Stimulated activated naive CD8-positive, alpha-beta T cell treated with anti-CD3 and anti-CD28 coated beads, Interleukin-15, Interleukin-2, amounts not matched to agents 100 ng/mL and 50 ng/mL, for 24 hours (primary cell): ENCODE data around the gene ASB11.
"Not testable (repeated sequence)": the region's sequence is repeated elsewhere in the genome, so short reads cannot be mapped to it uniquely, and the experiment has no call there.

ENCODE experiments used
- H3K27ac Mint-ChIP-seq: one replicate; pipeline ENCODE4 v1.8.0; 2021; ENCODE audit warnings: mild to moderate bottlenecking, mixed read lengths
- H3K27me3 Mint-ChIP-seq: one replicate; pipeline ENCODE4 v1.8.0; 2021; ENCODE audit warnings: mixed read lengths
- H3K36me3 Mint-ChIP-seq: one replicate; pipeline ENCODE4 v1.8.0; 2021; ENCODE audit warnings: low read depth, mixed read lengths
- H3K4me1 Mint-ChIP-seq: one replicate; pipeline ENCODE4 v1.8.0; 2021; ENCODE audit warnings: low read depth, mixed read lengths
- H3K4me3 Mint-ChIP-seq: one replicate; pipeline ENCODE4 v1.8.0; 2021; ENCODE audit warnings: mild to moderate bottlenecking, mixed read lengths
- H3K9me3 Mint-ChIP-seq: one replicate; pipeline ENCODE4 v1.8.0; 2021; ENCODE audit warnings: mixed read lengths

The ASB11 gene

DNA sequence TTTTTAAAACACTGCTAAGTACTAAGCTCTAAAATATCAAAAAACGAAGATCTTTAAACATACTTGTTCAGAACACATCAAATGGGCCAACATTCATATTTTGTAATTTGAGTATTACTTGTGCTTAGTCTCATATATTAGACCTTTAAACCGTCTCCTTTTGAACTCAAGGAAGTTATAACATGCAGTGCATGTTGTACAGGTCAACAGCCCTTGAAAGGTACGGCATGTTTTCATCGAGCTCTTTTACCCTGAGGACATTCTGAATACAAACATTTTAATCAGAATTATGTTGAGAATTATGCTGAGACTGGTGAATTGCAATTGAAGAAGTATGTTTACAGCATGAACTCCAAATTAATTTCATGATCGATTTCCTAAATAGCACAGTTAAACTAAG lies 7.0 kb upstream of the ASB11 start:
- Mint-ChIP-seq H3K9me3 (no peaks in the 10 kb centered on the region), H3K36me3 (peaks cover 25% of the 10 kb centered on the region), H3K27me3 (no peaks in the 10 kb centered on the region), H3K4me3 (no peak overlapping the region), H3K4me1 (no peaks in the 10 kb centered on the region), H3K27ac (no peak overlapping the region)

DNA sequence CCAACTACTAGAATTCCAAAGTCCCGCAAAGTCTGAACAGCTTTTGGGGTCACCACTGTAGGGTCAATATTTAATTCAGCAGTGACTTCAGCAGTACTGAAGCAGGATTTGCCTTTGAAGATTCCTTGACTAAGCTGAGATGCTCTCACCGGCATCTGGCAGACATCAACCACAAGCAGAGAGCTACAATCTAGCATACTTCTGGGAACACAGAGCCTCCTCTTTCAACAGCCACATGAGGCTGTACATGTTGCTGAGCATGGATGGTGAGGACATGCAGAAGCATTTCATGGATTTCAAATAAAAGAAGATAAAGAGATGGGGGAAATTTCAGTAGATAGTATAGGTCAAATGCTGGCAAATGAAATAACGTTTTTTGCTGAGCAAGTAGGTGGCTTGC lies 6.6 kb upstream of the ASB11 start:
- H3K4me1 Mint-ChIP-seq = no peaks in the 10 kb centered on the region
- H3K9me3 Mint-ChIP-seq = no peaks in the 10 kb centered on the region
- peaks cover 23% of the 10 kb centered on the region for H3K36me3 Mint-ChIP-seq
- H3K27ac Mint-ChIP-seq = no peak overlapping the region
- H3K27me3 Mint-ChIP-seq = no peaks in the 10 kb centered on the region
- no peak overlapping the region for H3K4me3 Mint-ChIP-seq

DNA sequence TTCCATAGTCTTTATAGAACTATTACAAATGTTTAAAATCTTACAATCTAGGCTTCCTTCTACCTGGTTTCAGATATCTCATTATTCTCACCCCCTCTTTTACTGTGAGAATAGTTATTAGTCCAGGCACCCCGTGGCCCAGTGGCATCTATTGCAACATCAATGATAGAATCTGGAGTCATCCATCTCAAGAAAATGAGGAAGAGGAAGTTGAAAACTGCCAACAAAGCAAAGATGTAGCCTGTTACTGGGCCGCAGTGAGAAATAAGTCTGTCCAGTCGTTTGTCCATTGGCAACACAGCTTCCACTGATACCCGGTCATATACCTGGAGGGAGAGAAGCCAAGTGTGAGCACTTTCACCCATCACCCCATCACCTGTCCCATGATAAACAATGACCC lies 6.0 kb upstream of the ASB11 start:
- Mint-ChIP-seq H3K9me3 (no peaks in the 10 kb centered on the region), H3K4me1 (no peaks in the 10 kb centered on the region), H3K27ac (no peak overlapping the region), H3K4me3 (no peak overlapping the region), H3K36me3 (peaks cover 23% of the 10 kb centered on the region), H3K27me3 (no peaks in the 10 kb centered on the region)

DNA sequence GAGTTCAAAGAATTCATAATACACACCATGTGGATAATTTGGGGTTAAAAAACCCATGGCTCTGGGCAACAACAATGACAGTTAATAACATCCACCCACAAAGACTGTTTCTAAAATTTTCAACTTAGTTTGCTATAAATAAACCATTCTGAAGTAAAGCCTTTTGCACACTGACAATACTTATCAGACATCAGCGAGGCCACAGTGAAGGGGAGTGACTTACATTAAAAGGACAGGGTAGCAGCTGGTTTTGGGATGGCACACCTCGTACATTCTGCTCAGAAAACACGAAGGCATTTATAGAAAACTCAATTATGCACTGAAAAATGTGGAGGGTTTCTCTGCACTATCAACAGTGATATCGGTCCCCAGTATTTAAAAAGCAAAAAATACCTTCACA lies 4.9 kb upstream of the ASB11 start:
- H3K27me3 Mint-ChIP-seq = no peaks in the 10 kb centered on the region
- no peaks in the 10 kb centered on the region for H3K9me3 Mint-ChIP-seq
- no peaks in the 10 kb centered on the region for H3K4me1 Mint-ChIP-seq
- no peak overlapping the region for H3K27ac Mint-ChIP-seq
- H3K4me3 Mint-ChIP-seq = no peak overlapping the region
- peaks cover 23% of the 10 kb centered on the region for H3K36me3 Mint-ChIP-seq

DNA sequence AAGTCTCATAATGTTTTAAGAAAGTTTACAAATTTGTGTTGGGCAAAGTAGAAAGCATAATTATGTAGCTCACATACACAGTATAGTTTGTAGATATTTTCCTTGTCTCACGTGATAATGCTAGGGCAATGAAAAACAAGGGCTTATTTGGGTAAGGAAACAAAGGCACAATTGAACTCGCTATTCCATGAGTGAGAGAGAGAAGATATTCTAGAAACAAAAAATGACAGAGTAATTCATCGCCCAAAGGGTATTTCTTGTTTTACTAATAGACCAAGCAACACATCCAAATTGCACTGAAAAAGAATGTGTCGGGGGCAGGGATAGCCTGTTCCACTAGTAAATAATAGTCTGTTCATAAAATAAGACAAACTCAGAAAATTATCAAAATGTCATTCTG lies 3.6 kb upstream of the ASB11 start:
- Mint-ChIP-seq H3K36me3 (peaks cover 23% of the 10 kb centered on the region), H3K4me1 (no peaks in the 10 kb centered on the region), H3K27me3 (no peaks in the 10 kb centered on the region), H3K27ac (no peak overlapping the region), H3K4me3 (no peak overlapping the region), H3K9me3 (no peaks in the 10 kb centered on the region)

DNA sequence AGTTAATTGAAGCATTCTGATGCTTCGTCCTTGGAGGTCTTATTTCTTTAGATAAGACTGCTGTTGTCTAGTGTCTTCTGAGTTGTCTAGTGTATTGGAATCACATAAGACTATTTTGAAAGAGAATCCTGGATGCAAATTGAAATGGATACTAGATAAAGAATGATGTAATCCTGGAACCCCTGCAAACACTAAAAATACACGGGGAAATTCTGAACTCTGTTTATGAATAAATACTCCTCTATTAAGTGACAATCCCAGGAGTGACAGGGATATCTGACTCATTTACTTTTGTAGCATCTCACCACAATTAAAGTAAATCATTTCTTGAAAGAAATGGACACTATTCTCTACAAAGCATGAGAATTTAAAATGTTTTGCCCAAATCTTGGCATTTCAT lies 968 bp downstream of the ASB11 start:
- no peak overlapping the region for H3K4me3 Mint-ChIP-seq

DNA sequence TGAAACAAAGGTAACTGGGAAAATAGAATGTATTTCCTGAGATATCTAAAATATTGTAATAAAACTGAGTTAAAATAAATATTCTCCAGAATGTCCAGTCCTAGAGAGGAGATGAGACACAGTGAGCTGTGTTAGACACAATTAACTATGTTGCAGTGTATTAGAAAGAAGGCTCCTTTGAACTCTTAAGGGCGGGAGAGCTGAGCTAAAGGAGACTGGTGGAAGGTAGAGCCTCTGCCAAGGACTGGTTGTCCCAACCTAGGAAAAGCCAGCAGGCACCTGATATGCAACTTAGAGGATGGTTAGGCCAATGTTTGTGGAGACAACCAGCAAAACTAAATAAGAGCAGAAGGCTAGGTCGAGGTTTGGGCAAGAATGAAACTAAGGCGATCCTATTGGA lies 4.3 kb downstream of the ASB11 start:
- Mint-ChIP-seq H3K27ac (no peak overlapping the region), H3K9me3 (no peaks in the 10 kb centered on the region), H3K36me3 (no peaks in the 10 kb centered on the region), H3K4me1 (no peaks in the 10 kb centered on the region), H3K27me3 (no peaks in the 10 kb centered on the region), H3K4me3 (no peak overlapping the region)

More for the DNA sequence above, 968 bp downstream of the ASB11 start:
- Mint-ChIP-seq H3K4me1 (no peaks in the 10 kb centered on the region), H3K27me3 (no peaks in the 10 kb centered on the region), H3K36me3 (peaks cover 6% of the 10 kb centered on the region), H3K27ac (no peak overlapping the region), H3K9me3 (no peaks in the 10 kb centered on the region)

DNA sequence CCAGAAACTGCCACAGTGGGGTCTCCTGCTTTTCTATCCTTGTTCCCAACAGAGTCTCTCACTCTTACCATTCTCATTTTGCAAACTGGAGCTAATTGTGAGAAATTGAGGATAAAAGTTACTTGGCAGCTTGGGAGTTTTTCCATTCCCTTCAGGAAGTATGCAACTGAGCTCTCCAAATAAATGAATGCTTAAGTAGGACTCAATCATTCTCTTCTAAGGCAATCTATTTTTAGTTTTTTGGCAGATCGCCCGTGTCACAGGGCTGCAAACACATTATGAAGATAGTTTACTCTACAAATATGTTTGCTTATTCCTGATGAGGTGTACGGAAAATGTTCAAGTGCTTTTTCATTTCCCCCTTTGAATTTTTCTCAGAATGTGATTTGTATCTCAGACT lies 5.3 kb downstream of the ASB11 start:
- Mint-ChIP-seq H3K4me3 (no peak overlapping the region), H3K9me3 (no peaks in the 10 kb centered on the region), H3K27me3 (no peaks in the 10 kb centered on the region), H3K4me1 (no peaks in the 10 kb centered on the region), H3K27ac (no peak overlapping the region), H3K36me3 (no peaks in the 10 kb centered on the region)

DNA sequence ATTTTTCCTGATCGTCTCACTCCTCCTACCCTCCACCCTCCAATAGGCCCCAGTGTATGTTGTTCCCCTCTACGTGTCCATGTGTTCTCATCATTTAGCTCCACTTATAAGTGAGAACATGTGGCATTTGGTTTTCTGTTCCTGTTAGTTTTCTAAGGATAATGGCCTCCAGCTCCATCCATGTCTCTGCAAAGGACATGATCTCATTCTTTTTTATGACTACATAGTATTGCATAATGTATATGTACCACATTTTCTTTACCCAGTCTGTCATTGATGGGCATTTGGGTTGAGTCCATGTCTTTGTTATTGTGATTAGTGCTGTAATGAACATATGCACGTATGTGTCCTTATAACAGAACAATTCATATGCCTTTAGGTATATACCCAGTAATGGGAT lies 9.5 kb downstream of the ASB11 start:
- not testable (repeated sequence) for H3K27me3 Mint-ChIP-seq, H3K27ac Mint-ChIP-seq, H3K9me3 Mint-ChIP-seq, H3K36me3 Mint-ChIP-seq, H3K4me3 Mint-ChIP-seq, H3K4me1 Mint-ChIP-seq

DNA sequence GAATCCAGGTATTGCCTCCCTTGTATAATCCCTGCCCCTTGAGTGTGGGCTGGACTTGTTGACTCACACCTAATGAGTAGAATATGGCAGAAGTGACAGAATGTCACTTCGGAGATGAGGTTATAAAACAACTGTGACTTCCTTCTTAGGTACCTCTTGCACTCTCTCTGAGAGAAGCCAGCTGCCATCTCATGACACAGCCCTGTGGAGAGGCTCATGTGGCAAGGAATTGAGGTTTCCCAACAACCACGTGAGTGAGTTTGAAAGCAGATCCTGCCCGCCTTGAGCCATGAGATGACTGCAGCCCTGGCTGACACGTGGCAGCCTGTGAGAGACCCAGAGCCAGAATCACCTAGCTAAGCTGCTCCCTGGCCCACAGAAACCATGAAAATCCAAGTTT lies 13.5 kb downstream of the ASB11 start:
- H3K27me3 Mint-ChIP-seq = no peaks in the 10 kb centered on the region
- H3K27ac Mint-ChIP-seq = no peak overlapping the region
- no peaks in the 10 kb centered on the region for H3K9me3 Mint-ChIP-seq
- no peak overlapping the region for H3K4me3 Mint-ChIP-seq
- peaks cover 4% of the 10 kb centered on the region for H3K4me1 Mint-ChIP-seq
- no peaks in the 10 kb centered on the region for H3K36me3 Mint-ChIP-seq

DNA sequence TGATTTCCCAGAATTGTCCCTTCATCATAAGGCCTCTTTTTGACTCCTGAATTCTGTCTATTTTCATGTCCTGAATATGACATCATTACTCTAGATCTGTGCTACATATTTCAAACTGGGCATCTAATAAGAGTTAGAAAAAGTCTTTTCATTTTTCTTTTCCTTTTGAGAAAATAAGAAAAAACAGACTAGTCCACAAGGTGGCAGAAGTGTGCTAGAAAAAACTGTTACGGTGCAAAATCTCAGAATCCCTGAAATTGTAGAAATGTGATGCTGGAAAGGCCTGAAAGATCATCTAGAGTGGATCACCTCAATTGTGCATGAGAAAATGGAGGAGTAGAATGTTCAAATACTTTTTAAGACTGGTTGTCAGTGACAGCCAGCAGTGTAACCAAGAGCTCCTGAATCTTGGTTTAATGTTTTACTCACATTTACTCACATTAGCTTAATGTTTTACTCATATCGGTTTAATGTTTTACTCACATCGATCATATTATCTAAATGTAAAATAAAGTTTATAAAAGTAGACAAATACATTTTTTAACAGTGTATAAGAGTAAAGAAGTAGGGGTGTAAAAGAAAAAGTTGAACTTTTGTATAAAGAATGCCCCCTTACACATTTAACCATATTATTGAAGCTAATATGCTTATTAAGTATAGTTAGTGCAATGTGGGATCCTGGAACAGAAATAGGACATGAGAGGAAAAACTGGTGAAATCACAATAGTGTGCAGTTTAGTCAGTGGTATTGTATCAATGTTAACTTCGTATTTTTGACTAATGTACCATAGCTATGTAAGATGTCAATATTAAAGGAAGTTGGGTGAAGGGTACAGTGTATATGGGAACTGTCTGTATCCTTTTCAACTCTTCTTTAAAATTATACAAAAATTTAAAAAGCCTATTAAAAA lies 15.2 kb downstream of the ASB11 start:
- H3K4me1 Mint-ChIP-seq = peaks cover 4% of the 10 kb centered on the region
- H3K4me3 Mint-ChIP-seq = no peak overlapping the region

DNA sequence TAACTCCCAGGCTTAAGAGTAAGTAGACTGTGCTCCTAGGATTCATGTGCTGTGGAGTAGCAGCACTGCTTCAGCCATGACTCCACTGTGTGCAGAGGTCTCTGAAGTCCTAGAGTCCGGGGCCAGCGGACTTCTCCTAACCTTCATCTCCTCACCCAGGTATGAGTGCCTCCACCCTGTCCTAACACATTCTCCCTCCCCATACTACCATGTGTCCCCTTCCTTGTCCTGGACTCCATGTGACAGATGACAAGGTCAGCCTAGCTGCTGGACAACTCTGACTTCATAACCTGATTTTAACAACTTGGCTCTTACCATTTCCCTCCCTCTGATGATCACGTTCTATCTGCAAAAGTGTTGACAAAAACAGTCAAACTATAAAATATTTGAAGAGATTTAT lies 16.7 kb downstream of the ASB11 start:
- Mint-ChIP-seq H3K27me3 (no peaks in the 10 kb centered on the region), H3K36me3 (no peaks in the 10 kb centered on the region), H3K4me3 (no peak overlapping the region), H3K27ac (no peak overlapping the region), H3K4me1 (peaks cover 4% of the 10 kb centered on the region), H3K9me3 (no peaks in the 10 kb centered on the region)

More for the DNA sequence above, 15.2 kb downstream of the ASB11 start:
- H3K27me3 Mint-ChIP-seq = no peaks in the 10 kb centered on the region
- H3K36me3 Mint-ChIP-seq = no peaks in the 10 kb centered on the region
- no peaks in the 10 kb centered on the region for H3K9me3 Mint-ChIP-seq
- H3K27ac Mint-ChIP-seq = no peak overlapping the region

DNA sequence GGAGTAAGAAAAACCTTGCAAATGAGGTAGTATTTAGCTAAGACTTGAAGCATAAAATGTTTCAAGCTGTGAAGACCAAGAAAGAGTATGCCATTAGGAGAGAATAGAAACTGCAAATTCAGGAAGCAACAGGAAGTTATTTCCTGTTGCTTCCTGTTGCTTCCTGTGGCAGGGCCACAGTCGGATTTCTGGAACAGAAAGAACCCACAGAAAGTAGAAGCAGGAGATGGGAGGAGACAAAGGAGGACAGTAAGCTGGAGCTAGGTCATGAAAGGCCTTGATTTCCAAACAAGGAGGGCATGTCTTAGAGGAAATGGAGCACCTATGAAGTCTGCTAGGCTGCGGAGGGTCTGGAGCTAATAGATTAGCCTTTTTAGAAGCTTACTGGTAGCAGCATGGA lies 17.2 kb downstream of the ASB11 start:
- H3K9me3 Mint-ChIP-seq = no peaks in the 10 kb centered on the region
- no peak overlapping the region for H3K4me3 Mint-ChIP-seq
- no peaks in the 10 kb centered on the region for H3K27me3 Mint-ChIP-seq
- peaks cover 4% of the 10 kb centered on the region for H3K4me1 Mint-ChIP-seq
- no peaks in the 10 kb centered on the region for H3K36me3 Mint-ChIP-seq
- no peak overlapping the region for H3K27ac Mint-ChIP-seq

DNA sequence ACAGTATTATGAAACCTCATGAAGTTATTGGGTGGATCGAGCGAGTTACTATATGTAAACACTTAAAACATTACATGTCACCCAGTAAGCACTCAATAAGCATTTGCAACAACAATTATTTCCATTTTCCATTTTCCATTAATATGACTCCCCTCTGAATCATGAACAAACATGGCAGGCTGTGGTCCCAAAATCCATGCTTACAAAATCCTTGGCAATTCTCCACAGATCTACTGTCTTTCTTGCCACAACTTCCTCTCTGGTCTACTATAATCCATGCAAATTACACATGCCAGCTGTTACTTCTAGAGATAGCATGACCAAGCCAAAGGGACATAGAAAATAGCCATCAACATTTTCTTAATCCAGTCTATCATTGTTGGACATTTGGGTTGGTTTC lies 22.0 kb downstream of the ASB11 start:
- Mint-ChIP-seq H3K9me3 (no peaks in the 10 kb centered on the region), H3K36me3 (no peaks in the 10 kb centered on the region), H3K27ac (no peak overlapping the region), H3K4me1 (no peaks in the 10 kb centered on the region), H3K4me3 (no peak overlapping the region), H3K27me3 (no peaks in the 10 kb centered on the region)

DNA sequence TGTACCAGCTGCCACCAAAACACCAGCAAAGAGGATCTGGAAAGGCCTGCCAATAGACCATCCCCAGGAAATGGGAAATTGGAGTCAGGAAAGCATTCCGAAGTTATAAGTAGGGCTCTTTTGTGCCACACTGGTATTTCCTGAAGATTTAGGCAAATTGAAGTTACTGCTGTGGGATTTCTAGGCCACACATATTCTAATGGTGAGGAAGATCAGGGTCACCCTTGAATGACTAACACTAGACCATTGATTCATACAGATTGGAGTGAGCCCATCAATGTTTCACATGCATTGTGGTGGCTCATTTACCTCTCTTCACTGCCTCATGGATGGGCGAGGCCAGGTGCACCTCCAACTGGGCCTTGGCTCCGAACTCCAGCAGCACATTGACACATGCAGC lies 22.6 kb downstream of the ASB11 start:
- Mint-ChIP-seq H3K27me3 (no peaks in the 10 kb centered on the region), H3K9me3 (no peaks in the 10 kb centered on the region), H3K36me3 (no peaks in the 10 kb centered on the region), H3K4me1 (no peaks in the 10 kb centered on the region), H3K27ac (no peak overlapping the region), H3K4me3 (no peak overlapping the region)

DNA sequence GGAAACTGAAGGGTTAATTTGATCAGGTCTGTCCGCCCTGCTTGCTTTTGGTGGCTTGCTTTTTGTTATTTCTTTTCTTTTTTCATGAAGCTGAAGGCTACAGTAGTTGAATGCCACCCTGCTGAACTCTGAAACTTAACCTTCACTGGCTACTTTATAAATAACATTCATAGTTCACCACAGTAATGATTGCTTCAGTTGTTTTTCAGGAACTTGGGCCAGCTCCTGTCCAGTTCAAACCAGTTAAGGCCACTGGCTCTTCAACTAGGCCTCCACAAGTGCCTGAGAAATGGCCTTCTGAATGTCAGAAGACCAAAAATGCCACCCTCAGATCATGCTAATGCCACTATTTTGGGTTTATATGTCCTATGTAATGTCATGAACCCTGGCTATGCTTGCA lies 37.8 kb downstream of the ASB11 start:
- H3K9me3 Mint-ChIP-seq = no peaks in the 10 kb centered on the region
- no peak overlapping the region for H3K4me3 Mint-ChIP-seq
- no peaks in the 10 kb centered on the region for H3K36me3 Mint-ChIP-seq
- no peak overlapping the region for H3K27ac Mint-ChIP-seq
- no peaks in the 10 kb centered on the region for H3K4me1 Mint-ChIP-seq
- peaks cover 9% of the 10 kb centered on the region for H3K27me3 Mint-ChIP-seq
